Measurements from ENCODE around the gene IFNL4. TPM values are rescaled to one million over a fixed set of nuclear protein-coding genes. Genes with fewer than 3 reads are reported as not detected.

Gene IFNL4
- total RNA-seq, 1 experiment from 2014 or later: not detected

- Histone ChIP-seq H3K23me2 (ENCODE audit: insufficient read length, low read depth, low read length, poor library complexity, severe bottlenecking) (no peaks in the 10 kb centered on the region), H2BK12ac (ENCODE audit: insufficient read length, low read depth, low read length) (no peak overlapping the region), H4K20me1 (ENCODE audit: control insufficient read depth, insufficient read depth, insufficient read length) (no peaks in the 10 kb centered on the region), H4K5ac (ENCODE audit: insufficient read length, low read depth, low read length) (no peak overlapping the region), H2AFZ (ENCODE audit: low read length) (no peak overlapping the region), H3K79me1 (ENCODE audit: insufficient read depth, low read depth, low read length, poor library complexity, severe bottlenecking) (no peaks in the 10 kb centered on the region), H4K8ac (replicated peaks; ENCODE audit: insufficient read length, low read depth, low read length) (no peak overlapping the region), H3K4ac (ENCODE audit: low read depth, low read length) (no peak overlapping the region), H3T11ph (ENCODE audit: low read length) (no peak overlapping the region), H2AK5ac (ENCODE audit: insufficient read length, low read length) (no peak overlapping the region), H3K79me2 (ENCODE audit: insufficient read depth, low read length) (no peaks in the 10 kb centered on the region), H4K91ac (ENCODE audit: insufficient read length, low read depth, low read length) (no peak overlapping the region), H3K27ac (ENCODE audit: insufficient read length, low read depth, low read length) (no peak overlapping the region), H3K27me3 (ENCODE audit: insufficient read depth, low read length) (no peaks in the 10 kb centered on the region), H3K14ac (ENCODE audit: insufficient read depth, low read length) (no peak overlapping the region; the same call in 1 of the 2 replicates), H2BK120ac (ENCODE audit: low read depth, low read length, poor library complexity, severe bottlenecking) (no peak overlapping the region), H2BK5ac (ENCODE audit: insufficient read length, low read length) (no peak overlapping the region), H3K56ac (ENCODE audit: insufficient read length, low read depth, low read length) (no peak overlapping the region), H3K4me2 (ENCODE audit: insufficient read depth, insufficient read length, low read length) (no peak overlapping the region), H2BK15ac (ENCODE audit: low read depth, low read length) (no peak overlapping the region), H3K9me3 (ENCODE audit: control insufficient read depth, low read depth, low read length) (no peaks in the 10 kb centered on the region), H3K23ac (ENCODE audit: insufficient read length, low read depth, low read length) (no peak overlapping the region), H3K18ac (ENCODE audit: insufficient read length, low read depth, low read length) (no peak overlapping the region), H3K4me1 (ENCODE audit: insufficient read depth, low read length) (no peaks in the 10 kb centered on the region), H2BK20ac (ENCODE audit: low read depth, low read length, poor library complexity, severe bottlenecking) (no peak overlapping the region), H3K9ac (ENCODE audit: extremely low read depth, insufficient read length, low read length) (no peak overlapping the region)
- WGBS (ENCODE audit: extremely low coverage, insufficient read length, low lambda C conversion rate): no CpG with 5 or more reads among the region's 13 CpGs
- Mint-ChIP-seq H3K27ac (no peak overlapping the region), H3K9me3 (peaks cover 7 to 9% of the 10 kb centered on the region in 2 experiments; a peak in 4 of 5 replicates), H3K27me3 (ENCODE audit: low read depth) (peaks cover 15% of the 10 kb centered on the region), H3K36me3 (ENCODE audit: insufficient read depth in 1 of 3, low read depth in 3 of 3) (no peaks in the 10 kb centered on the region), H3K4me1 (no peaks in the 10 kb centered on the region), H3K4me3 (peak overlapping the region in 1 of 2 experiments; percentile 5; a peak in 1 of 5 replicates)
- no peak for DNase-seq
- no peak for TF ChIP-seq CTCF (conservative IDR thresholded peaks at IDR 0.05)
These were observed 36.8 kb downstream of the IFNL4 start for GRCh38 chr19:39211731-39212374.
